IPS-18c (cell line): ENCODE measurements around the gene RUNX3.
A peak's percentile ranks its signal among the peaks of the same experiment; 100 is the strongest.

Experiments used
- H3K4me3 ChIP-seq: 2 replicates; pipeline ENCODE4 v1.7.0; 2013; ENCODE audit warnings: low read depth, mild to moderate bottlenecking, low read length, moderate library complexity; ENCODE audit not compliant: insufficient read depth
- H3K9me3 ChIP-seq: one replicate; pipeline ENCODE4 v1.6.1; 2013; ENCODE audit warnings: mild to moderate bottlenecking, low read length, moderate library complexity; ENCODE audit not compliant: control insufficient read depth, insufficient read depth

RUNX3 gene

GRCh38 chr1:24935615-24936484 lies 5.8 kb upstream of the RUNX3 start:
- Histone ChIP-seq H3K4me3 (no peak overlapping the region), H3K9me3 (no peaks in the 10 kb centered on the region)

- no peaks in the 10 kb centered on the region for H3K9me3 ChIP-seq
- no peak overlapping the region for H3K4me3 ChIP-seq
These were observed 5.1 kb upstream of the RUNX3 start for GRCh38 chr1:24935196-24935526.

GRCh38 chr1:24934310-24935195 lies 4.5 kb upstream of the RUNX3 start:
- H3K4me3 ChIP-seq, result no peak overlapping the region
- H3K9me3 ChIP-seq, result no peaks in the 10 kb centered on the region

DNA sequence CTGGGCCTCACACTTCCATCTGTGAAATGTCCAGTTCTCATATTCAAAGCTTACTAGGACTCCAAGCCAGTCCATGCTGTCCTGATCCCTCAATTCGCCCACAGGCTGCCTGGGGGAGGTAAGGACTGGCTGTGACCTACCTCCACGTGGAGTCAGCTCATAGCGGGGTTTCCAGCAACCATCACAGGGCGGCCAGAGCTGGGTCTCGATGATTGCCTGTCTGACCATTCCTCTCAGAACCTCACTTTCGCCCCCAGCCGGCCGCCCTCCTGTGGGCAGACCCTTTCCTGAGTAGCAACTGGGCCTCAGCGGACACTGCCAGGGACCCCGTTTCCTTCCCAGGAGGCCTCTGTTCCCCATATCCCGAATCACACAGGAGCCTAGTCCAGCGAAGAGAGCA lies 3.4 kb upstream of the RUNX3 start:
- Histone ChIP-seq H3K4me3 (no peak overlapping the region), H3K9me3 (no peaks in the 10 kb centered on the region)

DNA sequence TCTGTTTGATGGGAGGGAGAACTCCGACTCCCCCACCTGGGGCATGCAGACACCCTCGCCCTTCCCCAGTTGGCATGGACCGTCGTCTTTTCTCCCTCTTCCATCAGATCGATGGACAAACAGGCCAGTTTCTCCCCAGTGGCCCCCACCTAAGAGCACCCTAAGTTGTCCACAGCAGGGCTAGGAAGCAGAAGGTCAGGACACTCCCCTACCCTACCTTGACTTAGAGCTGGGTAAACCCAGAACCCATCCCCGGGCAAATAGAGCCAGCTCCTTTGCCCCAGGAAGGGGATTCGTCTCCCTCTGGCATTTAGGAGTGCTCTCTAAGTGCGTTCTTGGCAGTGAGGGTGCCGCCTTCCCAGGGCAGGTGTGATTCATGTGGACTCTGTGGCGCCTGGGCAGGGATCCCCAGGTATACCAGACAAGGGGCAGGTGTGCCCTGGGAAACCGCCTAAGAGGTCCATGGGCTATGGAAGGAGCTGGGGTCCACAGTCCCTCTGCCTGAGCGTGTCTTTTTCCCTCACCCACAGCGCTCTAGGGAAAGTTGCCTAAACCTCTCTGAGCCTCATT lies 2.7 kb upstream of the RUNX3 start:
- Histone ChIP-seq H3K9me3 (no peaks in the 10 kb centered on the region), H3K4me3 (no peak overlapping the region)

- Histone ChIP-seq H3K9me3 (no peaks in the 10 kb centered on the region), H3K4me3 (peak overlapping the region; percentile 32; the same call in 1 of the 2 replicates)
These were observed 2.2 kb upstream of the RUNX3 start for GRCh38 chr1:24932284-24932683.

DNA sequence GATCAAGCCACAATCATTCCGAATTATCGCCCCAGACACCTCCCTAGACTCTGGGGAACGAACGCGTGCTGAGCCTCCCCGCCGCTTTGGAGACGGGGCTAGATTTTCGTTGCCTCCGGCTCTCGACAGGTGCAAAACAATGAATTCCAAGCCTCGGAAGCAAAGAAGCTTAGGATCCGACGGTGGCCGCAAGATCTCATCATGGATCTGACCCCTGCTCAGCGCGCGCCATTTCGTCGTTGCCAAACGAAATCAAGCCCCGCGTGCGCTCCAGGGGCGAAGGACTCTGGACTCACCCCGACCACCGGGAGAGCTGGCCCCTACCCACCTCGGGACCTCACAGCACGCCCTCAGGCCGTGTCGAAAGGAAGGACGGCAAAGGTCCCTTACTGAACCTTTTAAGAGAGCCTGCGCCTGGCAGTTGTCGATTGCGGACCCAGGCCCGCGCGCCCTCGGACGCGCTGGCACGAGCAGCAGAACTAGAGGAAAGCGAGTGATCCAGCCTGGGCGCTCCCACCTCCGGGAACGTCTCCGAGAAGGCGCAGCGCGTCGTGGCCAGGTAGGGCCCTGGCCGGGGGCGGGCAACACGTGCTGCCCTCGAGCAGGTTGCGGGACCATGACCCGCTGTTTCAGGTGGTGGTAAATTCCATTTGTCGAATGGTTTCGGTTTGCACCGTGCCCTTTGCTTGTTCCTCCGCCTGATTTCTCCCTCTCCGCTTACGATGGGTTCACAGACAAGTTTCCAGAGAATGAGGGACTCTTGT lies 1.6 kb upstream of the RUNX3 start:
- no peaks in the 10 kb centered on the region for H3K9me3 ChIP-seq

DNA sequence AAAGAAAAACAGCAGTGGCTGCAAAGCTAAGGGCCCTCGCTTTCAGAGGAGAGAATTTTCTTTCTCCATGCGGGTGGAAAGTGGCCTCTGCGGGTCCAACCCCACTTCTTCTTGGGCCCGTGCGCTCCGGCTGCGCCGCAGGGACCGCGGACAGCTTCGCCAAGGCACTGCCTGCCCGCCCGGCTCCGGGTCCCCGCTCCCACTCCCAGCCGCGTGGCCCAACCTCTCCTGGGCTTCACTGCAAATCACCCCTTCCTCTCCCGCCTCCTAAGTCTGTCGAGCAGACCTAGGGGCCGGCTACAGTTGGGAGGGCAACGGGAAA lies 1.0 kb upstream of the RUNX3 start:
- Histone ChIP-seq H3K9me3 (no peaks in the 10 kb centered on the region), H3K4me3 (peak overlapping the region; percentile 24; the same call in 1 of the 2 replicates)

More for the DNA sequence above, 1.6 kb upstream of the RUNX3 start:
- H3K4me3 ChIP-seq, result peak overlapping the region; percentile 32

DNA sequence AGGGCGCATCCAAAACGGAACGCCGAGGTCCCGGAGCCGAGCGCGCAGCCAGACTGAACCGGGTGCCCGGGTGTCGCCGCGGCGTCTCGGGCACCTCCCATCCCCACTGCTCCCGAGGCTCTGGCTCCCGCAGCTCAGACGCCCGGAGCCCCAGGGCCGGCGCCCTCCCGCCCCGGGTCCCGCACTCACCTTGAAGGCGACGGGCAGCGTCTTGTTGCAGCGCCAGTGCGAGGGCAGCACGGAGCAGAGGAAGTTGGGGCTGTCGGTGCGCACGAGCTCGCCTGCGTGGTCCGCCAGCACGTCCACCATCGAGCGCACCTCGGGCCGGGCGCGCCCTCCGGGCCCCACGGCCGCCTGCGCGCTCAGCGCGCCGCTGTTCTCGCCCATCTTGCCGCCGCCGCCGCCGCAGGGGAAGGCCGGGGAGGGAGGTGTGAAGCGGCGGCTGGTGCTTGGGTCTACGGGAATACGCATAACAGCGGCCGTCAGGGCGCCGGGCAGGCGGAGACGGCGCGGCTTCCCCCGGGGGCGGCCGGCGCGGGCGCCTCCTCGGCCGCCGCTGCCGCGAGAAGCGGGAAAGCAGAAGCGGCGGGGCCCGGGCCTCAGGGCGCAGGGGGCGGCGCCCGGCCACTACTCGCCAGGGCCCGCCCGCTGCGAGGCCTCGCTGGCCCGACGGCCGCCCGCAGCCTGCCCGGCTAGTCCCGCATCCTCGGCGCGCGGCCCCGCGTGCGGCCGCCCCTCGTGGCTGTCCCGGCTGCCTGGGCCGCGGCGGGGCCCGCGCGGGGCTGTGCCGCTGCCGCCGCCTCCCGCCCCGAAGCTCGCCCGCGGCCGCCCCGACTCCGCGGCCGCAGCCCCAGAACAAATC lies 447 bp downstream of the RUNX3 start:
- peak overlapping the region; percentile 49 for H3K4me3 ChIP-seq
- peaks cover under 1% of the 10 kb centered on the region for H3K9me3 ChIP-seq

- Histone ChIP-seq H3K9me3 (peaks cover 2% of the 10 kb centered on the region), H3K4me3 (peak overlapping the region; percentile 49)
These were observed 1.2 kb downstream of the RUNX3 start for GRCh38 chr1:24928689-24929397.

- peak overlapping the region; percentile 49; the same call in 1 of the 2 replicates for H3K4me3 ChIP-seq
These were observed 1.9 kb downstream of the RUNX3 start for GRCh38 chr1:24927988-24928688.

GRCh38 chr1:24927473-24927872 lies 2.6 kb downstream of the RUNX3 start:
- H3K9me3 ChIP-seq, result peaks cover 2% of the 10 kb centered on the region
- no peak overlapping the region; the same call in 1 of the 2 replicates for H3K4me3 ChIP-seq

More at GRCh38 chr1:24927988-24928688, 1.9 kb downstream of the RUNX3 start:
- peaks cover 2% of the 10 kb centered on the region for H3K9me3 ChIP-seq

- Histone ChIP-seq H3K4me3 (no peak overlapping the region; the same call in 1 of the 2 replicates), H3K9me3 (peaks cover 2% of the 10 kb centered on the region)
These were observed 3.4 kb downstream of the RUNX3 start for GRCh38 chr1:24926563-24927249.

DNA sequence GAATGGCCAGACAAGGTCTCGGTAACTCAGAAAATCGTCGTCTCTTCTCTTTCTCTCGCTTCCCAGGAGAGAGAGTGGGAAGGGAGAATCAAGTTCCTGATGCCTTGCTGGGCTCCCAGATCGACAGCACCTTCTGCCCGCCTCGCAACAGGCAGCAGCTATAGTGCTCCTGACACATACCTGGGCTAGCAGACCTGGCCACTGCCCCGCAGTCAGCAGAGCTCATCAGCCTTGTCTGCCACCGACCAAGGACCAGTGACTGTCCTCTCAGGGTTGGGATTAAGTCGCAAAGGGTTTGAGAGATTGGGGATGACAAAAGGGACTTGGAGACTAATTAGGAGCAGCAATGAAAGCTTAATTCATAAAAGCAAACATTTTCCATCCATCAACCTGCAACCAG lies 4.1 kb downstream of the RUNX3 start:
- H3K9me3 ChIP-seq, result peaks cover 2% of the 10 kb centered on the region
- H3K4me3 ChIP-seq, result no peak overlapping the region
